Measurements from ENCODE around the gene IGFN1.

The IGFN1 gene

GRCh38 chr1:201178718-201179117, 11.9 kb upstream of the IGFN1 start:
- 94% methylated on average over 3 of the region's 3 CpGs for WGBS
- H3K9me3 ChIP-seq (ENCODE audit: insufficient read depth, low read depth, low read length) = no peaks in the 10 kb centered on the region
- H3K27ac ChIP-seq (ENCODE audit: low read depth, low read length) = no peak overlapping the region
- H3K36me3 ChIP-seq (ENCODE audit: insufficient read depth, low read length) = no peaks in the 10 kb centered on the region
- no peaks in the 10 kb centered on the region for H3K27me3 ChIP-seq (ENCODE audit: insufficient read depth, low read length)
- no peak overlapping the region for H3K4me3 ChIP-seq (ENCODE audit: low read length)
- H3K9ac ChIP-seq (ENCODE audit: low read depth, low read length) = no peak overlapping the region
- H3K4me1 ChIP-seq (ENCODE audit: insufficient read depth, low read length) = peaks cover 6% of the 10 kb centered on the region

- WGBS = 89% methylated on average over 1 of the region's 1 CpG
Observed at GRCh38 chr1:201180141-201180540, 10.5 kb upstream of the IGFN1 start.

DNA sequence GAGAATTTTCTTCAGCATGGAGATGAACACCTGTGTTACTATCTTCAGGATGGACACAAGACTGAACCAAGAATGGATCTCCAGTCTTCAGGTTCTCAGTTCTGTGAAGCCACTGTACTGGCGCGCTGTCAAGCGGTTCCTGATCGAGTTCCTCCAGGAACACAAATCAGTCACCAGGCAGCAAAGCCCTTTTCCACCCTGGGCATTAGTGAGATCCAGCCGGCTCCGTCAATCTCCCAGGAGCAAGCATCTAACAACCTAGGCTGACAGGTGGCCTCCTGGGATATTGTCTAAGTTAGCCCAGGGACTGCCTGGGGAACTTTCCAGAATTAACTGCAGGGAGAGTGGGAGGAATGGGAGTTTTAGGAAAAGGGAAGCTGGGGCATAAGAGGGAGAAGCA, 9.7 kb upstream of the IGFN1 start:
- H3K27me3 ChIP-seq (ENCODE audit: insufficient read depth, low read length) = no peaks in the 10 kb centered on the region
- no peaks in the 10 kb centered on the region for H3K36me3 ChIP-seq (ENCODE audit: insufficient read depth, low read length)
- H3K4me1 ChIP-seq (ENCODE audit: insufficient read depth, low read length) = no peaks in the 10 kb centered on the region
- no peaks in the 10 kb centered on the region for H3K9me3 ChIP-seq (ENCODE audit: insufficient read depth, low read depth, low read length)
- no peak overlapping the region for H3K4me3 ChIP-seq (ENCODE audit: low read length)
- whole genome bisulfite sequencing = 97% methylated on average over 6 of the region's 6 CpGs
- H3K9ac ChIP-seq (ENCODE audit: low read depth, low read length) = no peak overlapping the region
- no peak overlapping the region for H3K27ac ChIP-seq (ENCODE audit: low read depth, low read length)

More at GRCh38 chr1:201180141-201180540, 10.5 kb upstream of the IGFN1 start:
- Histone ChIP-seq H3K27me3 (ENCODE audit: insufficient read depth, low read length) (no peaks in the 10 kb centered on the region), H3K4me1 (ENCODE audit: insufficient read depth, low read length) (peaks cover 2% of the 10 kb centered on the region; the same call in 1 of the 2 replicates), H3K36me3 (ENCODE audit: insufficient read depth, low read length) (no peaks in the 10 kb centered on the region), H3K27ac (ENCODE audit: low read depth, low read length) (no peak overlapping the region), H3K9me3 (ENCODE audit: insufficient read depth, low read depth, low read length) (no peaks in the 10 kb centered on the region), H3K9ac (ENCODE audit: low read depth, low read length) (no peak overlapping the region), H3K4me3 (ENCODE audit: low read length) (no peak overlapping the region)

- H3K4me1 ChIP-seq (ENCODE audit: insufficient read depth, low read length) = no peaks in the 10 kb centered on the region
- no peak overlapping the region for H3K9ac ChIP-seq (ENCODE audit: low read depth, low read length)
- H3K27me3 ChIP-seq (ENCODE audit: insufficient read depth, low read length) = no peaks in the 10 kb centered on the region
- no peaks in the 10 kb centered on the region for H3K9me3 ChIP-seq (ENCODE audit: insufficient read depth, low read depth, low read length)
- 88% methylated on average over 1 of the region's 1 CpG for WGBS
- no peaks in the 10 kb centered on the region for H3K36me3 ChIP-seq (ENCODE audit: insufficient read depth, low read length)
- no peak overlapping the region for H3K27ac ChIP-seq (ENCODE audit: low read depth, low read length)
- no peak overlapping the region for H3K4me3 ChIP-seq (ENCODE audit: low read length)
Observed at GRCh38 chr1:201181323-201181722, 9.3 kb upstream of the IGFN1 start.

DNA sequence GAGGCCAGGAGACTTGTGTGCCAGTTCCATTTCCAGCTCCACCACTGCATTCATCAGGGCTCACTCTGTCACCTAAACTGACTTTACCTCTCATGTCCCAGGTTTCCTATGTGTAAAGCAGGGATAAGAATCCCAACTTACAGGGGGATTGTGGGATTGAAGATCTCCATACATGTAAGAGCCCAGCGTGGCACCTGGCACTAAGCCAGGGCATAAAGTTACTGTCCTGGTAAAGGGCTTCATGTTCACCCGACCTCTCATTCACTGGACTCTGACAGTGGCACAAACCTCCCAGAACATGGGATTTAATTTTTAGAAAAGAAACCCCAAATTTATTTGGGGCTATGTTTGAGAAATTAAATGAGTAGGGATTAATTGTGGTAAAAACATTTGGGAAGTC, 8.9 kb upstream of the IGFN1 start:
- Histone ChIP-seq H3K36me3 (ENCODE audit: insufficient read depth, low read length) (no peaks in the 10 kb centered on the region), H3K4me1 (ENCODE audit: insufficient read depth, low read length) (no peaks in the 10 kb centered on the region), H3K9me3 (ENCODE audit: insufficient read depth, low read depth, low read length) (no peaks in the 10 kb centered on the region), H3K4me3 (ENCODE audit: low read length) (no peak overlapping the region), H3K27me3 (ENCODE audit: insufficient read depth, low read length) (no peaks in the 10 kb centered on the region), H3K9ac (ENCODE audit: low read depth, low read length) (no peak overlapping the region), H3K27ac (ENCODE audit: low read depth, low read length) (no peak overlapping the region)
- 78% methylated on average over 2 of the region's 2 CpGs for WGBS

DNA sequence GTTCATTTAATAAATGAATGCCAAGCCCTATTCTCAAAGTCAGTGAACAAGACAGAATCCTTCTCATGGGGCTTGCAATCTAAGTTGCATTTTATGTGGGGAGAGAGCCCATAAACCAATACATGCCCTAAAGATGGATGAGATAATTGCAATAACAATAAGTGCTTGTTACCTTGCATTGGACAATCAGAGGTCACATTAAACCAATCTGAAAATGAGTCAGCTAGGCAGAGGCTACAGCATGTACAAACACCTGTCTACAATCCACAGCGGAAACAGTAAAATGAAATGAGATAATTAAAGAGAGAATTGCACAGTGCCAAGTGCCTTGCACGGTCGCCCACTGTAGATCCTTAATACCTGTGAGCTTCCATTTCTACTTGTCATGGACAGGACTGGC, 7.4 kb upstream of the IGFN1 start:
- no peaks in the 10 kb centered on the region for H3K4me1 ChIP-seq (ENCODE audit: insufficient read depth, low read length)
- H3K27ac ChIP-seq (ENCODE audit: low read depth, low read length) = no peak overlapping the region
- no peaks in the 10 kb centered on the region for H3K36me3 ChIP-seq (ENCODE audit: insufficient read depth, low read length)
- no peaks in the 10 kb centered on the region for H3K27me3 ChIP-seq (ENCODE audit: insufficient read depth, low read length)
- H3K9ac ChIP-seq (ENCODE audit: low read depth, low read length) = no peak overlapping the region
- 97% methylated on average over 3 of the region's 3 CpGs for WGBS
- H3K9me3 ChIP-seq (ENCODE audit: insufficient read depth, low read depth, low read length) = no peaks in the 10 kb centered on the region
- no peak overlapping the region for H3K4me3 ChIP-seq (ENCODE audit: low read length)

DNA sequence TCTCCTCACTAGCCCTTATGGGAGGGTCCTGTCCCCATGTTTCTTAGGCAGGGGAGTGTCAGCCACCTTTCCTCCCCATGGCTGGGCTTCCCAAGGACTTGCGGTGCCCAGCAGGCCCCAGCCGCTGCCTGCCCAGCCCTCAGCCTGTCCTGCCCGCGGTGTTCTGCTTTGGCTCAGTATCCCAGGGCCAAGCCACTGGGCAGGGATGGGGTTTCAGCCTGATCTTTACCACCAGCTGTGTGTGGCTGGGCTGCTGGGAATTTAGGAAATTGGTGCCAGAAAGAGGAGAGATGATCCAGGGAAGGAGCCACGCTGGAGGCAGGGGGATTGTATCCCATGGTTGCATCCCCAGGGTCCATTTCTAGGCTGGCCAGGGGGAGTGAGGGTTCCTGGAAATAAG, 6.9 kb upstream of the IGFN1 start:
- H3K4me3 ChIP-seq (ENCODE audit: low read length) = no peak overlapping the region
- no peaks in the 10 kb centered on the region for H3K4me1 ChIP-seq (ENCODE audit: insufficient read depth, low read length)
- no peaks in the 10 kb centered on the region for H3K27me3 ChIP-seq (ENCODE audit: insufficient read depth, low read length)
- H3K9ac ChIP-seq (ENCODE audit: low read depth, low read length) = no peak overlapping the region
- H3K27ac ChIP-seq (ENCODE audit: low read depth, low read length) = no peak overlapping the region
- 88% methylated on average over 5 of the region's 5 CpGs for WGBS
- H3K36me3 ChIP-seq (ENCODE audit: insufficient read depth, low read length) = no peaks in the 10 kb centered on the region
- H3K9me3 ChIP-seq (ENCODE audit: insufficient read depth, low read depth, low read length) = no peaks in the 10 kb centered on the region

DNA sequence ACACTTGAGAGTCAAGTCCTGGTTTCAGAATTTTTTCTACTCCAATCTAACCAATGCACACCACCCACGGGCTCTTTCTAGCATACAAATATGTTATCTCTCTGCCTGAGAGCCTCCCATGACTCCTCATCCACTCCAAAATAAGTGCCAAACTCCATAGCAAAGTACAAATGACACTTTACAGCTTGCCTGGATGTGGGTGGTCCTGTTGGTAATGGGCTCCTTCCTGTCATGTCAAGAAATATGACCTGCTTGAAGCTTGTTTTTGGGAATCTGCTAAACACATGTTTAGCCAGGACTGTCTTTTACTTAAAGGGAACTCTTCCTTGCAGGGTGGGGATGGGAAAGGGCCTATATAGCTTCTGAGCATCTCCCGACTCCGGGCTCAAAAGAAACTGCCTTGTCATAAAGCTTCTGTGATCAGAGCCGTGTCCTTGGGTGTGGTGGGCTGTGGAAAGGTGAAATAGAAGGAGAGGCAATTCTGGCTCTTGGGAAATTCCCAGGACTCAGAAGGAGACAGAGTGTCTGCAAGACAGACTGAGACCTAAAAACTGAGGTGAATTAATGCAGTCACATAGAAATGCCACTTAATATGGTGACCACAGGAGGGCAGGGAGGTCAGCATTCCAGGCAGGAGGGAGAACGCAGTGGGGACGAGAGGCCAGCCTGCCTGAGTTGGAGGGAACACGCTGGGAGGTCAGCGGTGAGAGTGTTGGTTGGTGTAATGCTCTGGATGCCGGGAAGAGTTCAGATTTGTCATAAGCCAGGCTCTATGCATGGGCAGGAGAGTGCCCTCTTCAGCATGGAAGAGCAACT, 6.1 kb upstream of the IGFN1 start:
- WGBS = 43% methylated on average over 9 of the region's 9 CpGs
- H3K27me3 ChIP-seq (ENCODE audit: insufficient read depth, low read length) = no peaks in the 10 kb centered on the region
- no peak overlapping the region for H3K4me3 ChIP-seq (ENCODE audit: low read length)
- H3K36me3 ChIP-seq (ENCODE audit: insufficient read depth, low read length) = no peaks in the 10 kb centered on the region
- H3K4me1 ChIP-seq (ENCODE audit: insufficient read depth, low read length) = no peaks in the 10 kb centered on the region
- H3K27ac ChIP-seq (ENCODE audit: low read depth, low read length) = no peak overlapping the region
- H3K9me3 ChIP-seq (ENCODE audit: insufficient read depth, low read depth, low read length) = no peaks in the 10 kb centered on the region
- no peak overlapping the region for H3K9ac ChIP-seq (ENCODE audit: low read depth, low read length)

DNA sequence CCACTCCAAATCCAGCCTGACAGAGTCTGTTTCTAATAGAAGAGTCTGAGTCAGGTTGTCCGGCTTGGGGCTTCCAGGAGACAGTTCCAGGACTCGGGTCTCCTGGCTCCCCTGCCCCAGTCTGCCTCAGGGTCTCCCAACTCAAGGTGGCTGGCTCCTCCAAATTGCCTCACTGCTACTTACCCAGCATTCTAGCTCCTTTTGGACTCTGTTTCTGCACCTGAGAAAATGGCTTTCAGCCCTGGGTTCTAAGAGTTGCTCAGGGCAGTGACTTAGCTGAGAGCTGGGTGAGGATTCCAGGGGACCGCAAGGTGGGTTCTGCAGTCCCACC, 5.5 kb upstream of the IGFN1 start:
- H3K4me1 ChIP-seq (ENCODE audit: insufficient read depth, low read length) = no peaks in the 10 kb centered on the region
- H3K9me3 ChIP-seq (ENCODE audit: insufficient read depth, low read depth, low read length) = no peaks in the 10 kb centered on the region
- H3K27me3 ChIP-seq (ENCODE audit: insufficient read depth, low read length) = no peaks in the 10 kb centered on the region
- no peak overlapping the region for H3K27ac ChIP-seq (ENCODE audit: low read depth, low read length)
- H3K9ac ChIP-seq (ENCODE audit: low read depth, low read length) = no peak overlapping the region
- H3K4me3 ChIP-seq (ENCODE audit: low read length) = no peak overlapping the region
- H3K36me3 ChIP-seq (ENCODE audit: insufficient read depth, low read length) = no peaks in the 10 kb centered on the region
- WGBS = 69% methylated on average over 3 of the region's 3 CpGs

GRCh38 chr1:201185527-201186128, 5.0 kb upstream of the IGFN1 start:
- no peak overlapping the region for H3K27ac ChIP-seq (ENCODE audit: low read depth, low read length)
- no peak overlapping the region for H3K9ac ChIP-seq (ENCODE audit: low read depth, low read length)
- no peak overlapping the region for H3K4me3 ChIP-seq (ENCODE audit: low read length)
- no peaks in the 10 kb centered on the region for H3K4me1 ChIP-seq (ENCODE audit: insufficient read depth, low read length)
- H3K9me3 ChIP-seq (ENCODE audit: insufficient read depth, low read depth, low read length) = no peaks in the 10 kb centered on the region
- WGBS = 81% methylated on average over 5 of the region's 5 CpGs
- no peaks in the 10 kb centered on the region for H3K27me3 ChIP-seq (ENCODE audit: insufficient read depth, low read length)
- no peaks in the 10 kb centered on the region for H3K36me3 ChIP-seq (ENCODE audit: insufficient read depth, low read length)

GRCh38 chr1:201186192-201186591, 4.4 kb upstream of the IGFN1 start:
- H3K27me3 ChIP-seq (ENCODE audit: insufficient read depth, low read length) = no peaks in the 10 kb centered on the region
- no peak overlapping the region for H3K4me3 ChIP-seq (ENCODE audit: low read length)
- H3K36me3 ChIP-seq (ENCODE audit: insufficient read depth, low read length) = no peaks in the 10 kb centered on the region
- no peaks in the 10 kb centered on the region for H3K9me3 ChIP-seq (ENCODE audit: insufficient read depth, low read depth, low read length)
- H3K9ac ChIP-seq (ENCODE audit: low read depth, low read length) = no peak overlapping the region
- no peak overlapping the region for H3K27ac ChIP-seq (ENCODE audit: low read depth, low read length)
- WGBS = 90% methylated on average over 3 of the region's 3 CpGs
- no peaks in the 10 kb centered on the region for H3K4me1 ChIP-seq (ENCODE audit: insufficient read depth, low read length)

Measured in HUES64 (cell line).